Measurements from ENCODE around the gene CDKN2D. TPM values are rescaled to one million over a fixed set of nuclear protein-coding genes. Genes with fewer than 3 reads are reported as not detected.

CDKN2D gene
- total RNA-seq, 1 experiment from 2014 or later: 3.3 TPM

- ChIA-PET CTCF (interaction anchor here (0.6 to 4.4 kb wide), 14 partner anchors 8 to 348 kb away, joined by 3 to 17 read pairs (median 5); partner anchors contain the start of gene ATG4D), POLR2A (no interaction called here)
- H3K36me3 Mint-ChIP-seq: peaks cover 2% of the 10 kb centered on the region; the same call in 1 of the 2 replicates
- TF ChIP-seq, protein P1, sequence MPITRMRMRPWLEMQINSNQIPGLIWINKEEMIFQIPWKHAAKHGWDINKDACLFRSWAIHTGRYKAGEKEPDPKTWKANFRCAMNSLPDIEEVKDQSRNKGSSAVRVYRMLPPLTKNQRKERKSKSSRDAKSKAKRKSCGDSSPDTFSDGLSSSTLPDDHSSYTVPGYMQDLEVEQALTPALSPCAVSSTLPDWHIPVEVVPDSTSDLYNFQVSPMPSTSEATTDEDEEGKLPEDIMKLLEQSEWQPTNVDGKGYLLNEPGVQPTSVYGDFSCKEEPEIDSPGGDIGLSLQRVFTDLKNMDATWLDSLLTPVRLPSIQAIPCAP (CRISPR knock-in tag; IDR thresholded peaks at IDR 0.05): no peak
- TF ChIP-seq E2F4 (CRISPR knock-in tag; IDR thresholded peaks at IDR 0.05; ENCODE audit: borderline replicate concordance, low read depth): no peak
- TF ChIP-seq, protein P2, sequence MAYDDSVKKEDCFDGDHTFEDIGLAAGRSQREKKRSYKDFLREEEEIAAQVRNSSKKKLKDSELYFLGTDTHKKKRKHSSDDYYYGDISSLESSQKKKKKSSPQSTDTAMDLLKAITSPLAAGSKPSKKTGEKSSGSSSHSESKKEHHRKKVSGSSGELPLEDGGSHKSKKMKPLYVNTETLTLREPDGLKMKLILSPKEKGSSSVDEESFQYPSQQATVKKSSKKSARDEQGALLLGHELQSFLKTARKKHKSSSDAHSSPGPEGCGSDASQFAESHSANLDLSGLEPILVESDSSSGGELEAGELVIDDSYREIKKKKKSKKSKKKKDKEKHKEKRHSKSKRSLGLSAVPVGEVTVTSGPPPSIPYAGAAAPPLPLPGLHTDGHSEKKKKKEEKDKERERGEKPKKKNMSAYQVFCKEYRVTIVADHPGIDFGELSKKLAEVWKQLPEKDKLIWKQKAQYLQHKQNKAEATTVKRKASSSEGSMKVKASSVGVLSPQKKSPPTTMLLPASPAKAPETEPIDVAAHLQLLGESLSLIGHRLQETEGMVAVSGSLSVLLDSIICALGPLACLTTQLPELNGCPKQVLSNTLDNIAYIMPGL (CRISPR knock-in tag; IDR thresholded peaks at IDR 0.05): 0 out of 2 replicates have a peak, but pooled peaks have one; percentile 33
- H3K27me3 Mint-ChIP-seq (ENCODE audit: low read depth): peaks cover 61% of the 10 kb centered on the region
- ATAC-seq (no peak), DNase-seq (ENCODE audit: low spot score) (peak; percentile 45)
- H3K4me1 Mint-ChIP-seq: peaks cover 31% of the 10 kb centered on the region
- no peak overlapping the region for H3K27ac Mint-ChIP-seq
- H3K9me3 Mint-ChIP-seq: no peaks in the 10 kb centered on the region
- H3K4me3 Mint-ChIP-seq: peak overlapping the region; percentile 80
Measured at GRCh38 chr19:10518444-10519361, 50.1 kb downstream of the CDKN2D start.

DNA sequence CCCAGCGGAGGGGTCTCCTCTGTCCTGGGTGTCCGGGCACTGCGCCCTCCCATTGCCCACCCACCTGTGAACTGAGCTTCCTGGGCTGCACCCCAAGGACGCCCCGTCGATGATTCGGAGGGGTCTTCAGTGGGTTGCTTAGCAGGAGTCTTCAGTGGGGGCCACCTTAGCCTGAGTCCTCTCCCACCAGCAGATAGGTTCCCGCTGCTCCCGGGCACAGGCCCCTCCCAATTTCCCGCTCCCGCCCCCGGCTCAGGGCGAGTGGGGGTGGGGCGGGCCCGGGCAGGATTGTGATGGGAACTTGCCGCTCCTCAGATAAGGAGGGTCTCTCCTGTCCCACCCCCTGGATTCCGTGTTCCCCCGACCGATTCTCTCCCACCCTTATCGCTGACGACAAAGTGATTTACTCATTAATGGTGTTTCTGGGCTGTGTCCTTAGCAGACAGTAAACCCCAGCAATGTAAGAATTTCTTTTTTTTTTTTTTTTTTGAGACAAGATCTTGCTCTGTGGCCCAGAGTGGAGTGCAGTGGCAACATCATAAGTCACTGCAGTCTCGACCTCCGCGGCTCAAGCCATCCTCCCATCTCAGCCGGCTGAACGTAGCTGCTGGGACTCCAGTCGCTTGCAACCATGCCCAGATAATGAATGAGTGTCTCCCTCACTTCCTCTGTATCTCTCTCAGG is 50.9 kb downstream of the CDKN2D start:
- H3K27me3 Mint-ChIP-seq (ENCODE audit: low read depth): peaks cover 69% of the 10 kb centered on the region
- TF ChIP-seq FOXP4 (CRISPR knock-in tag; IDR thresholded peaks at IDR 0.05): 0 out of 2 replicates have a peak, but pooled peaks have one; percentile 27
- TF ChIP-seq, protein P3, sequence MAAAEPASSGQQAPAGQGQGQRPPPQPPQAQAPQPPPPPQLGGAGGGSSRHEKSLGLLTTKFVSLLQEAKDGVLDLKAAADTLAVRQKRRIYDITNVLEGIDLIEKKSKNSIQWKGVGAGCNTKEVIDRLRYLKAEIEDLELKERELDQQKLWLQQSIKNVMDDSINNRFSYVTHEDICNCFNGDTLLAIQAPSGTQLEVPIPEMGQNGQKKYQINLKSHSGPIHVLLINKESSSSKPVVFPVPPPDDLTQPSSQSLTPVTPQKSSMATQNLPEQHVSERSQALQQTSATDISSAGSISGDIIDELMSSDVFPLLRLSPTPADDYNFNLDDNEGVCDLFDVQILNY (CRISPR knock-in tag; IDR thresholded peaks at IDR 0.05): peak; percentile 57; the same call in 1 of the 2 replicates
- 0 out of 2 replicates have a peak, but pooled peaks have one; percentile 3 for TF ChIP-seq KAT7 (CRISPR knock-in tag; IDR thresholded peaks at IDR 0.05; ENCODE audit: borderline replicate concordance)
- no peak for TF ChIP-seq ZNF232 (CRISPR knock-in tag; IDR thresholded peaks at IDR 0.05)
- TF ChIP-seq FOXJ3 (CRISPR knock-in tag; IDR thresholded peaks at IDR 0.05; ENCODE audit: borderline replicate concordance): no peak
- TF ChIP-seq, protein P4, sequence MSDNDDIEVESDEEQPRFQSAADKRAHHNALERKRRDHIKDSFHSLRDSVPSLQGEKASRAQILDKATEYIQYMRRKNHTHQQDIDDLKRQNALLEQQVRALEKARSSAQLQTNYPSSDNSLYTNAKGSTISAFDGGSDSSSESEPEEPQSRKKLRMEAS (CRISPR knock-in tag; IDR thresholded peaks at IDR 0.05): 0 out of 2 replicates have a peak, but pooled peaks have one; percentile 4
- TF ChIP-seq FOXK1 (CRISPR knock-in tag; IDR thresholded peaks at IDR 0.05): 0 out of 2 replicates have a peak, but pooled peaks have one; percentile 28
- TF ChIP-seq NFYB (CRISPR knock-in tag; conservative IDR thresholded peaks at IDR 0.05; ENCODE audit: low read depth): 0 out of 2 replicates have a peak, but pooled peaks have one; percentile 8
- ChIA-PET POLR2A (interaction anchor here (0.8 kb wide), 1 partner anchor 178 kb away, joined by 3 read pairs; no protein-coding TSS in a partner anchor), CTCF (interaction anchor here (0.6 to 4.4 kb wide), 14 partner anchors 10 to 185 kb away, joined by 3 to 19 read pairs (median 5); partner anchors contain the start of genes ATG4D and QTRT1)
- peaks cover 35% of the 10 kb centered on the region for H3K4me1 Mint-ChIP-seq
- ATAC-seq: peak; percentile 38
- peaks cover 8% of the 10 kb centered on the region; the same call in 1 of the 2 replicates for H3K36me3 Mint-ChIP-seq
- no peak overlapping the region for H3K27ac Mint-ChIP-seq
- peak overlapping the region; percentile 80 for H3K4me3 Mint-ChIP-seq
- no peaks in the 10 kb centered on the region for H3K9me3 Mint-ChIP-seq
- DNase-seq (ENCODE audit: low spot score): peak; percentile 65

Data from WTC11 (cell line).